OCI-LY1 (cell line): Measurements from ENCODE around the gene FAM83C.

Experiments
- EZH2 ChIP-seq: fragments of 200-600 bp; sonication (generic), shearing (Covaris generic); IDR thresholded peaks from 2 replicates; pipeline ENCODE4 v1.8.0; 2017; ENCODE audit warnings: borderline replicate concordance, mixed run types, mild to moderate bottlenecking, antibody characterized with exemption, low read length, moderate library complexity, mixed read lengths
- TF ChIP-seq, protein P1 (sequence below): fragments of 200-600 bp; sonication (generic), shearing (Covaris generic); IDR thresholded peaks from 2 replicates; pipeline ENCODE4 v1.5.1; 2017; ENCODE audit warnings: mild to moderate bottlenecking, antibody characterized with exemption, low read length, moderate library complexity, mixed read lengths

DNA sequence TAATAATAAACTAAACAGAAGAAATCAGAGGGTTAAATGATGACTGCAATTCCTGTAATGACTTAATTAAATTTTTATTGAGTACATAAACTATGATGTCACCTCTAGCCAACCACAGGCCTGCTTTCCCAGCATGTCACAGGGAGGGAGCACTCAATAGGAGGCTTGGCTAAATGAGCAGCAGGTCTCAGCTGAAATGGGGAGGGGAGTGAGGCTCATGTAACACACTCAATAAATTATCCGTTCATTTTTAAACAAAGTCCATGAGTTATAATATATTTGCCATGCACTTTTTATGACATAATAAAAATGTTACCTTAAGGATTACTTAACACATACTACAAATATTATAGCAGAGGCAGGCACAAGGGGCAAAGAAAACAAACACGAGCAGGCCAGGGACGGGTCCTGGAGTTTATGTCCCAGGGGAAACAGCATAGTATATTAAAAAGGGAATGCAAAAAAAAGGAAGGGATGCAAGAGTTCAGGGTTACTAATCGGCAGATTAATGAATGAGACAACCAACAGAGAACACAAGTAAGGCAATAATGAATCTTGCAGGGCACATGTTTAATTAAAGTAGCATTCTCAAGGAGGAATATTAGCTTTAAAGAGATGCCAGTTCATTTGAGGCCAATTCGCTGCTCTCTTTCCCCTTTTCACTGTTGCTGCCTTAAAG, 27.1 kb upstream of the FAM83C start:
- TF ChIP-seq EZH2, result no peak
- TF ChIP-seq, protein P1, sequence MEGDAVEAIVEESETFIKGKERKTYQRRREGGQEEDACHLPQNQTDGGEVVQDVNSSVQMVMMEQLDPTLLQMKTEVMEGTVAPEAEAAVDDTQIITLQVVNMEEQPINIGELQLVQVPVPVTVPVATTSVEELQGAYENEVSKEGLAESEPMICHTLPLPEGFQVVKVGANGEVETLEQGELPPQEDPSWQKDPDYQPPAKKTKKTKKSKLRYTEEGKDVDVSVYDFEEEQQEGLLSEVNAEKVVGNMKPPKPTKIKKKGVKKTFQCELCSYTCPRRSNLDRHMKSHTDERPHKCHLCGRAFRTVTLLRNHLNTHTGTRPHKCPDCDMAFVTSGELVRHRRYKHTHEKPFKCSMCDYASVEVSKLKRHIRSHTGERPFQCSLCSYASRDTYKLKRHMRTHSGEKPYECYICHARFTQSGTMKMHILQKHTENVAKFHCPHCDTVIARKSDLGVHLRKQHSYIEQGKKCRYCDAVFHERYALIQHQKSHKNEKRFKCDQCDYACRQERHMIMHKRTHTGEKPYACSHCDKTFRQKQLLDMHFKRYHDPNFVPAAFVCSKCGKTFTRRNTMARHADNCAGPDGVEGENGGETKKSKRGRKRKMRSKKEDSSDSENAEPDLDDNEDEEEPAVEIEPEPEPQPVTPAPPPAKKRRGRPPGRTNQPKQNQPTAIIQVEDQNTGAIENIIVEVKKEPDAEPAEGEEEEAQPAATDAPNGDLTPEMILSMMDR, result no peak
